T-helper 2 cell (primary cell): ENCODE measurements around the gene TSSK1B.
"Not testable (repeated sequence)": the region's sequence is repeated elsewhere in the genome, so short reads cannot be mapped to it uniquely, and the experiment has no call there.

Experiments used
- DNase-seq, 5 experiments: peaks; one replicate each; pipeline versions ENCODE4 v3.0.0 to v3.0.0-alpha.2; 2012 to 2022
- total RNA-seq, 2 donors: gene quantifications; one replicate each; lab custom pipeline; 2026; lab: John Stamatoyannopoulos, UW

Gene TSSK1B, protein sequence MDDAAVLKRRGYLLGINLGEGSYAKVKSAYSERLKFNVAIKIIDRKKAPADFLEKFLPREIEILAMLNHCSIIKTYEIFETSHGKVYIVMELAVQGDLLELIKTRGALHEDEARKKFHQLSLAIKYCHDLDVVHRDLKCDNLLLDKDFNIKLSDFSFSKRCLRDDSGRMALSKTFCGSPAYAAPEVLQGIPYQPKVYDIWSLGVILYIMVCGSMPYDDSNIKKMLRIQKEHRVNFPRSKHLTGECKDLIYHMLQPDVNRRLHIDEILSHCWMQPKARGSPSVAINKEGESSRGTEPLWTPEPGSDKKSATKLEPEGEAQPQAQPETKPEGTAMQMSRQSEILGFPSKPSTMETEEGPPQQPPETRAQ
- total RNA-seq: 0 reads per million in 2 donors

GRCh38 chr5:113434889-113435288 lies at the start of gene TSSK1B:
TSSK1B (minus strand) TSS chr5:113434989; CDS start chr5:113434839, 150 bp downstream.
- no peak for DNase-seq

DNA sequence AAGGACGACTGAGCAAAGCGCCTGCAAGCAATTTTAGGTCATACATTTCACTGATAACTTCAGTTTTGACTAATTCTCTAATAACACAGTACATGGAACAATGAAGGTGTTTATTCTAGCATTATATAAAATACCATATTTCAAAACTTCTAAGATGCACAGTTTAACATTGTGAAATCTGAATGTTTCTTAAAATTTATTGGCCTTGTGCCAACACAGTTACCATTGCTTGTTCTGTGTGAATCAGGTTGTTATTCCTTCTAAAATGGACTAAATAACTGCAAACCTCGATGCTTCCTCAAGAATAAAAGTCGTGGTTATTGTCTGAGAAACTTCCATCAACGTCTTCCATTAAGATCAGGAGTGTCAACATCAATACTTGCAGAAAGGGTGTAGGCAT lies 45.5 kb upstream of the TSSK1B start:
- no peak for DNase-seq

- DNase-seq: no peak
These were observed 43.9 kb upstream of the TSSK1B start for GRCh38 chr5:113478691-113479090.

DNA sequence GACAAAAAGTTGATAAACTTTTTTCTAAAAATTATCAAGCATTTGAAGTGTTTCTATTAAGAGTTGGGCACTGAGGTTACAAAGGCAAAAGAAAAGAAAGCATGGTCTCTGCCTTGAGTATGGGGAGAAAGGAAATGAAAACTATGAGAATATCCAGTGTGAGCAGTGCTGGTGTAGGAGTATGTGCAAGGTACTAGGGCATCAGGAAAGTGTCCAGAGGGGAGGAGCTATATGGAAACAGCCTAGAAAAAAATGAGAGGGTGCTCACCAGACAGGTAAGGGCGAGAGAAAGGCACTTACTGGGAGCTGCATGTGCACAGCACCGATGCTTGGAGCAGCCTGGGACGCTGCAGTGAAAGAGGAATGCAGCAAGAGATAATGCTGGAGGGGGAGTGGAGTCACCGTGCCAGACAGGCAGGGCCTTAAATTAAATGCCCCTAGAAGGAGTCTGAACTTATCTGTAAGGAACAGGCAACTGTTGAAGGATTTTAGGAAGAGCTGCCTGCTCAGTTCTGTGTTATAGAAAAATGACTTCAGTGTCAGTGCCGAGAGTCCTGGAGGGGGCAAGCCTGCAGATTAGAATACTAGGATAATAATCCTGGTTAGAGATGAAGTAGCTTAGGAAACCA lies 39.4 kb upstream of the TSSK1B start:
- DNase-seq: no peak

DNA sequence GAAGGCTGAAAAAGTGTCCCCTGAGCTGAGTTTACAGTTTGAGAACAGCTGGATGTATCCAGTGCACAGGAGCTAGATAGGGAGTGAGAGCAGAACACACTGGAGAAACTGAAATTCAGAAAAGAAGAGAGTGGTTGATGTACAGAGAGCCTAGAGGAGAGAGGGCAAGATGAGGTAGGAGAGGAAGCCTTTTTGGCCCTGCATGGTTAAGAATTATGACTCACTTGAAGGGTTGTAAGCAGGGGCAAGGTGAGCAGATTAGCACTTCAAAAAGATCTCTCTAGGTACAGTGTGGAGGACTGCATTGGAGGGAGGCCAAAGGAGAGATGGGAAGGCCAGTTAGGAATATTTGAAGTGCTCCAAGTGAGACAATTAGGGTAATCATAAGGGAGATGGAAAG lies 28.2 kb upstream of the TSSK1B start:
- DNase-seq: no peak

GRCh38 chr5:113457106-113457505 lies 22.3 kb upstream of the TSSK1B start:
- DNase-seq: not testable (repeated sequence)

- no peak for DNase-seq
These were observed 18.2 kb upstream of the TSSK1B start for GRCh38 chr5:113452941-113453340.

DNA sequence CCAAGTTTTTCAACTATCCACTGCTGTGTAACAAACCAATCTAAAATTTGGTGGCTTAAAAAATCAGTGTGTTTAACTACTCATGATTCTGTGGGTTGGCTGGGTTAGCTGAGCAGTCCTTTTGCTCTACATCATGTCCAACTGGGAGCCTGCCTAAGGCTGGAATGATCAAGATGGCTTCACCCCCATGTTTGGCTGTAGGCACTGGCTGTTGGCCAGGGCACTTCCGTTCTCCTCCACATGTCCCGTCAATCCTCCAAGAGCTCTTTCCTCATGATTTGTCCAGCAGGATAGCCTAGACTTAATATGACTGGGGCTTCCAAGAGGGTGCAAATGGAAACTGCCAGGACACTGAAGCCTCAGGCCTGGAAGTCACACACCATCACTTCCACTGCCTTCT lies 17.0 kb upstream of the TSSK1B start:
- DNase-seq: no peak

DNA sequence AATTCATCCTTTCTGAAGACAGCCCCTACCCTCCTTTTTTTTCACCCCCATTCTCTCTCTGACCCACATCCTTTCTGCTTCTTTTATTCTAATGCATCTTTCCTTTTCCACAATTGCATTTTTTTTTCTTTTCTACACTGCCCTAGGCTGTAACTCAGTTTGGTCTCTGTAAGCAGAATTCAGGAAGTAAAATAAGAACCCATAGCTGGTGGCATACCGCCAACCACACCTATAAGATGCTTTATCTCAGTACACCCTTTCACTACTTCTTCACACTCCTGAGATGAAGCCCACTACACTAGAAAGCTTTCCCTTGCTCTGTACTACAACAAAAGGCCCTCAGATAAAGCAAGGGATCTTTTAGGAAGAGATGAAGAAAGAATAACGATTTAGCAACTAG lies 16.1 kb upstream of the TSSK1B start:
- peak in 1 of 5 experiments; percentile 42 for DNase-seq

DNA sequence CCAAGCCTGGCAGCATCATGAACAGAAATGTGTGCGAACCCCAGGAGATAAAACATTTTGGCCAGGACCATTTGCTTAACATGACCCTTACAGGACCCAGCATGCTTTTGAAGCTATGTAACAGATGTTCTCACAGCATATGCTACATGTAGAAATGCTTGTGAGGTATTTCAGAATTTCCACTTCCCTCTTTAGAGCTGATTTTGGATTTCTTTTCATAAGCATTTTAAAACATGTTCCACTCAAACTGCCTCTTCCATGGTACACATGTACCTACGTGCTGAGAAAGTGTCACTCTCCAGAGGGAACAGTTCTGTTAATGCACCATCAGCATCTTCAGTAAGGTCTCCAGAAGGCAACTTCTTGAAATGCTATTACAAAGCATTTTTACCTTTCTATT lies 15.7 kb upstream of the TSSK1B start:
- DNase-seq: no peak

GRCh38 chr5:113448252-113448651 lies 13.5 kb upstream of the TSSK1B start:
- no peak for DNase-seq

DNA sequence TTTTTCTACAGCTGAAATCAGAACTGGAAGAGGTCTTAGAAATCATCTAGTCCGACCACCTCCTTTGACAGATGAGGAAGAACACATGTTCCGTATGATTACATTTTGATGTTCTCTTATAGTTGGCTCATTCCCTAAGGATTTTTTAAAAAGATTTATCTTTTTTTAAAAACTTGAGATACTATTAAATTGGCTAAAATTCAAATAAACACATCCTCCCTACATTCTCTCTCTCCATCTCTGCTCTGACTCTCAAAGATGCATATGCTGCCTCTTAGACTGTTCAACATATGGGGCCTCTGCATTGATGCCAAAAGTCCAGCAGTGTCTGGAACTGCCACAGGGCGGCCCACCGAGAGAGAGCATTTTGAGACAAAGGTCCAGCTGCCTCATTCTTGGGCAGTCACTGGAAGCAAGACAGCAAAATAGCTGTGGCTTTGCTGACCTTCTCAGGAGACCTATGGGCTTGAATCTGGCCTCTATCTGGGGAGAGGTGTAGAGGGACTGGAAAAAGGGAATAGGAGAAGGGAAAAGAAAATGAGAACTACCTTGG lies 12.8 kb upstream of the TSSK1B start:
- DNase-seq: no peak

GRCh38 chr5:113446358-113446927 lies 11.7 kb upstream of the TSSK1B start:
- peak in 1 of 5 experiments; percentile 43 for DNase-seq

- DNase-seq: no peak
These were observed 2.3 kb upstream of the TSSK1B start for GRCh38 chr5:113437111-113437510.

GRCh38 chr5:113435575-113435974 lies 786 bp upstream of the TSSK1B start:
- DNase-seq: no peak

DNA sequence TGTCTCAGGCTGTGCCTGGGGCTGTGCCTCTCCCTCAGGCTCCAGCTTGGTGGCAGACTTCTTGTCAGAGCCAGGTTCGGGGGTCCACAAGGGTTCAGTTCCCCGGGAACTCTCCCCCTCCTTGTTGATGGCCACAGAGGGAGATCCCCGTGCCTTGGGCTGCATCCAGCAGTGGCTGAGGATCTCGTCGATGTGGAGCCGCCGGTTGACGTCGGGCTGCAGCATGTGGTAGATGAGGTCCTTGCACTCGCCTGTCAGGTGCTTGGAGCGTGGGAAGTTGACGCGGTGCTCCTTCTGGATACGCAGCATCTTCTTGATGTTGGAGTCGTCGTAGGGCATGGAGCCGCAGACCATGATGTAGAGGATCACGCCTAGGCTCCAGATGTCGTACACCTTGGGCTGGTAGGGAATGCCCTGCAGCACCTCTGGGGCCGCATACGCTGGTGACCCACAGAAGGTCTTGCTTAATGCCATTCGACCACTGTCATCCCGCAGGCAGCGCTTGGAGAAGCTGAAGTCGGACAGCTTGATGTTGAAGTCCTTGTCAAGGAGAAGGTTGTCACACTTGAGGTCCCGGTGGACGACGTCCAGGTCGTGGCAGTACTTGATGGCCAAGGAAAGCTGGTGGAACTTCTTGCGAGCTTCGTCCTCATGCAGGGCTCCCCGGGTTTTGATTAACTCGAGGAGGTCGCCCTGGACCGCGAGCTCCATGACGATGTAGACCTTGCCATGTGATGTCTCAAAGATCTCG lies 752 bp downstream of the TSSK1B start:
- no peak for DNase-seq

GRCh38 chr5:113433071-113433470 lies 1.7 kb downstream of the TSSK1B start:
- no peak for DNase-seq

DNA sequence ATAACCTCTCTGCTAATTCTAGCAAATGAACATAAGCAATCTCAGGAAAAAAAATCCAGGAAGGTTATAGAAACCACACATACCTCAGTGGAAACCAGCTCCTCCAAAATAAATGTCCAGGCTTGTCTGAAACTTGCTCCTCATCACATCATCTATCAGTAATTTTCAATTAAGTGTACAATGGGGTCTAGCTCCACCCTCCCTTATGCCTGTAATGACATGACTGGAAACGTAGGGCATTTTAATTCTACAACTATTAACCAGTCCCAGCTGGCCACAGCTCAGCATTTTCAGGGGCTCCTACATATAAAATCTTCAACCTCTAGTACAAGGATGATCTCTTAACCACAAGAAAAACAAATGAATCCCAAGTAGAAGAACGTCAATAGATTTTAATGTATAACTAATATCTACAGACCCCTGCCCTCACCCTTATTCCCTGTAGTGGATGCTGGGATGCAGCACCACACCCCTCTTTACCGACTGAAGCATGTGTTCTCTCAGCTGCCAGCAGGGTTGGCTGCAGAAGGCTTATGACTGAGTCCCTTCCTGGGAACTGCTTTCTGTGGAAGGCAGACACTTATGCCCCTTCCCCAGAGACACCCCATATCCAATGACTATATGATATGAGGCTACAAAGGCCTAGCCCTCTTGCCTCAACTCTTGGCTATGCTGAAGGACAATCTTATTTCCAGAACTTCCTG lies 6.8 kb downstream of the TSSK1B start:
- DNase-seq: no peak

DNA sequence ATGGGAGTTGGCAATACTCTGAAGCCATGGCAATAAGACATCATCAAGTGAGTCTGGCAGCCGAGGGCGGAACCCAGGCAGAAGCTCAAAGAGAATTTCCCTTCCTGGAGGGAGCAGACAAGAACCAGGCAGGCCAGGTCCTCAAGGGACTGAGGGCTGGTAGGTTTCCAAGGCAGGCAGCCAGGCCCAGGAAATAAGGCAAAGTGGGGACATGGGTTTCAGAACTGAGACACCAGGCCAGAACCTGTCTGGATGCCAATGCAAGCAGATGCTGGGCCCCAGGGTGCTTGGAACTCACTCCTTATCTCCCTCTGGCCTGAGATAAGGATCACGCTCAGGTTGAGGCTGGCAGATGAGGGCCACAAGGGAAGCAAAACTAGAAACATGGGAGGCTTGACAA lies 8.9 kb downstream of the TSSK1B start:
- DNase-seq: no peak

DNA sequence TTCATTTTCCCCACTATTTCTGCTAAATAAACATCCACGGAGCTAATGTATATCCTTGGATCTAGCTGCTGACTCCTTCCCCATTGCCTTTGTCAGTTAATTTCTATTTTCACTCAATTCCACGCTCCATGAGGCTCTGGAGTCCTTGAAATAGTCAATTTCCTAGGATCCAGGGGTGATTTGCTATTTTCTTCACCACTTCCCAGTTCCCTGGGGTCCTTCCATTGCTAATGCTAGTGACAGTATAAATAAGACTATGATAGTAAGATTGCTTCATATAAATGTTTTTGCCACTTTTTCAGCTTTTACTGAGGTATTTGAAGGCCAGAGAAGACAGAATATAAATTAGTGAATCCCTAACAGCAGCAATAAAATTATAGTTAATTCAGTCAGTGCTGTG lies 13.1 kb downstream of the TSSK1B start:
- DNase-seq: no peak

DNA sequence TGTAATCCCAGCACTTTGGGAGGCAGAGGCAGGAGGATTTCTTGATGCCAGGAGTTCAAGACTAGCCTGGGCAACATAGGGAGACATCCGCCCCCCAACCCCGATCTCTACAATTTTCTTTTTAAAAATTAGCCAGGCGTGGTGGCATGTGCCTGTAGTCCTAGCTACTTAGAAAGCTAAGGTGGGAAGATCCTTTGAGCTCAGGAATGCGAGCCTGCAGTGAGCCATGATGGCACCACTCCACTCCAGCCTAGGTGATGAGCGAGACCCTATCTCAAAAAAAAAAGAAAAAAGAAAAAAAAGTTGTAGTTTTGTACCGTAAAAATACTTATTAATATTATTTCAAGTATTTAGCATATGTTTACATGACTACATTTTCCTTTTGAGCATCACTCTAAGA lies 29.3 kb downstream of the TSSK1B start:
- no peak for DNase-seq

DNA sequence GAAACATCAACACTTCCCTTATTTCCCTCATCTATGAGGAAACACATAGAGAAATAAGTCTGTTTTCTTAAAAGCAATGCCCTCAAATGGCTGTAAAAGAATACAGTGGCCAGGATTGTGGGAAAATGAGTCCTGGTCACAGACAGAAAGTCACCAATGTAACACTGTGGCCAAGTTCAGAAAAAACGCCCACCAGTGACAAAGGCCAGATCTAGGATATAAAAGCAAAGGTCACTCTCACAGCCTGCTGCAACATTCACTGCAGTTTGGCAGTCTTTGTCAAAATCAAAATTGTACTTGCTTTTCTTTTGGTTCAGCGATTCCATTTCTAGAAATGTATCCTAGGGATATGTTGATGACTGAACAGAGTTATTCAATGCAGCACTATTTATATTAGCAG lies 30.5 kb downstream of the TSSK1B start:
- no peak for DNase-seq
